Stimulated activated CD8-positive, alpha-beta memory T cell treated with anti-CD3 and anti-CD28 coated beads, Interleukin-4, amount 100 ng/mL, for 48 hours (primary cell): ENCODE measurements around the gene BNIP3.

ENCODE experiments used
- DNase-seq: peaks from one replicate; pipeline ENCODE4 v3.0.0-alpha.2; 2020

The BNIP3 gene

GRCh38 chr10:131949041-131949862 lies 32.5 kb downstream of the BNIP3 start:
- DNase-seq = no peak

- no peak for DNase-seq
Observed at GRCh38 chr10:131948501-131948900, 33.2 kb downstream of the BNIP3 start.

GRCh38 chr10:131947631-131948347 lies 33.9 kb downstream of the BNIP3 start:
- no peak for DNase-seq

- DNase-seq = no peak
Observed at GRCh38 chr10:131946880-131947279, 34.8 kb downstream of the BNIP3 start.

GRCh38 chr10:131946321-131946751 lies 35.4 kb downstream of the BNIP3 start:
- DNase-seq = no peak

- no peak for DNase-seq
Observed at GRCh38 chr10:131944976-131945695, 36.6 kb downstream of the BNIP3 start.

- DNase-seq = no peak
Observed at GRCh38 chr10:131944412-131944811, 37.3 kb downstream of the BNIP3 start.

GRCh38 chr10:131943021-131943814 lies 38.5 kb downstream of the BNIP3 start:
- DNase-seq = peak; percentile 36

- no peak for DNase-seq
Observed at GRCh38 chr10:131942455-131942854, 39.3 kb downstream of the BNIP3 start.

- no peak for DNase-seq
Observed at GRCh38 chr10:131938681-131939080, 43.0 kb downstream of the BNIP3 start.

GRCh38 chr10:131937836-131938235 lies 43.9 kb downstream of the BNIP3 start:
- no peak for DNase-seq

GRCh38 chr10:131936736-131937135 lies 45.0 kb downstream of the BNIP3 start:
- no peak for DNase-seq

GRCh38 chr10:131936294-131936693 lies 45.4 kb downstream of the BNIP3 start:
- DNase-seq = no peak

- DNase-seq = no peak
Observed at GRCh38 chr10:131935260-131935659, 46.5 kb downstream of the BNIP3 start.

GRCh38 chr10:131934769-131935168 lies 47.0 kb downstream of the BNIP3 start:
- DNase-seq = no peak

- no peak for DNase-seq
Observed at GRCh38 chr10:131933696-131934086, 48.0 kb downstream of the BNIP3 start.

GRCh38 chr10:131933016-131933695 lies 48.6 kb downstream of the BNIP3 start:
- no peak for DNase-seq

- DNase-seq = no peak
Observed at GRCh38 chr10:131931981-131932380, 49.7 kb downstream of the BNIP3 start.

- no peak for DNase-seq
Observed at GRCh38 chr10:131930586-131931330, 51.0 kb downstream of the BNIP3 start.

- no peak for DNase-seq
Observed at GRCh38 chr10:131930150-131930549, 51.6 kb downstream of the BNIP3 start.

GRCh38 chr10:131929122-131929845 lies 52.4 kb downstream of the BNIP3 start:
- DNase-seq = no peak
